ENCODE results near the gene XRCC5.

The XRCC5 gene

DNA sequence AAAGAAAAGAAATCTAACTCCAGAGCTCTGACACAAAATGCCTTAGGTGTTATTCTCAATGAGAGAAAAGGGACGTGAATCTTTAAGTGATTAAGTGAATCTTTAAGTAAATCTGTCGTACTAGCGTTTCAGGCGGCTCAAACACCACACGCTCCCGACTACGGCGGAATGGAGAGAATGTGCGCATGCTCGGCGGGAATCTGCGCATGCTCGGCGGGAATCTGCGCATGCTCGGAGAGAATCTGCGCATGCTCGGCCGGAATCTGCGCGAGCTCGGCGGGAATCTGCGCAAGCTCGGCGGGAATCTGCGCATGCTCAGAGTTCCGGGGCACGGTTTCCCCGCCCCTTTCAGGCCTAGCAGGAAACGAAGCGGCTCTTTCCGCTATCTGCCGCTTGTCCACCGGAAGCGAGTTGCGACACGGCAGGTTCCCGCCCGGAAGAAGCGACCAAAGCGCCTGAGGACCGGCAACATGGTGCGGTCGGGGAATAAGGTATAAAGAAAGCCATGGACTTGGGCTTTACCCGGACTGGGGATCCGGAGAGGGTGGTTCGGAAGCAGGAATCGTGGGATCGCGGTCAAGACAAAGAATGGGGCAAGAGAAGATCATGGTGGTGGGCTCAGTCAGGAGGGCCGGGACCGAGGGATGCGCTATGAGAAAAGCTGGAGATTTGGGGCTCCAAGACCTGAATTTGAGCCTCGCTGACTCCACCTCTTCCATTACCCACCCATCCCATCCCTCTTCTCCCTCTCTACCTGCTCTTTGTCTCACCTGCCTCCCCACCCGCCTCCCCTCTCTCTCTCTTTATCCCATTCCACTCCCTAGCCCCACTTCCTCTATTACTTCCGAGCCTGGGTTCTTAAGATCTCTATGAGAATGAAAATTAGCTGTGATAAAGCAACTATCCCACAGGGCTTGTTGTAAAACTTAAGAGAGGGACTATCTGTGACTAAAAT is at the start of gene XRCC5:
Gene XRCC5 (plus strand): TSS at position 382 of the 955 bp plus-strand sequence. CDS start 89 bp downstream, at position 471.
- peak within 1 kb of the TSS; percentile 99 for H3K4me3 ChIP-seq (replicated peaks; ENCODE audit: low read depth, low read length)
- no peak for TF ChIP-seq CTCF (IDR thresholded peaks at IDR 0.05; ENCODE audit: insufficient read depth, low read length, poor library complexity, severe bottlenecking)

GRCh38 chr2:216064014-216064630 is 45.0 kb upstream of the XRCC5 start:
- H3K27me3 ChIP-seq (replicated peaks; ENCODE audit: control insufficient read depth, insufficient read depth, low read length): no peaks in the 10 kb centered on the region
- no peak overlapping the region for H3K4me3 ChIP-seq (replicated peaks; ENCODE audit: low read depth, low read length)
- peak; percentile 23 for TF ChIP-seq CTCF (IDR thresholded peaks at IDR 0.05; ENCODE audit: insufficient read depth, low read length, poor library complexity, severe bottlenecking)
- no peaks in the 10 kb centered on the region; the same call in none of the 2 replicates for H3K36me3 ChIP-seq (ENCODE audit: control insufficient read depth, insufficient read depth, low read length)
- DNase-seq (ENCODE audit: extremely low read depth, insufficient read length): no peak

More for the DNA sequence above, at the start of gene XRCC5:
- DNase-seq (ENCODE audit: extremely low read depth, insufficient read length): peak; percentile 98
- peaks cover 7% of the 10 kb centered on the region for H3K36me3 ChIP-seq (ENCODE audit: control insufficient read depth, insufficient read depth, low read length)
- H3K27me3 ChIP-seq (replicated peaks; ENCODE audit: control insufficient read depth, insufficient read depth, low read length): no peaks in the 10 kb centered on the region

GRCh38 chr2:216064665-216065064 is 44.5 kb upstream of the XRCC5 start:
- DNase-seq (ENCODE audit: extremely low read depth, insufficient read length): no peak
- no peak overlapping the region for H3K4me3 ChIP-seq (replicated peaks; ENCODE audit: low read depth, low read length)
- no peak for TF ChIP-seq CTCF (IDR thresholded peaks at IDR 0.05; ENCODE audit: insufficient read depth, low read length, poor library complexity, severe bottlenecking)
- no peaks in the 10 kb centered on the region for H3K27me3 ChIP-seq (replicated peaks; ENCODE audit: control insufficient read depth, insufficient read depth, low read length)
- H3K36me3 ChIP-seq (ENCODE audit: control insufficient read depth, insufficient read depth, low read length): no peaks in the 10 kb centered on the region; the same call in none of the 2 replicates

DNA sequence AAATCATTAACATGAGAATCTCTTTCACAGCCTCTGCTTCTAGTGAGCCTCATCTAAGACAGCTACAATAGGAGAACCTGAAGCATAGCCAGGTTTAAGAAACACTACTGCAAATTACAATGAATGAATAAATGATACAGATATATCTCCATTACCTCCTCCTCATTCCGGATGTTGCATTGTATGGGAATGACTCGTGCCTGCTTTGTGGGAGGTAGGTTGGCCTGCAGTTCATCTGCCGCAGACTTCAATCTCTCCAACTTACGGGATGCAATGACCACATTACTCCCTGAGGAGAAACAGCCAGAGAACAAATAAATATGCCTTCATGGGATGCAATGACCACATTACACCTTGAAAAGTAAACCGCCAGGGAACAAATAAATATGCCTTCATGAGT is 42.9 kb upstream of the XRCC5 start:
- Histone ChIP-seq H3K36me3 (ENCODE audit: control insufficient read depth, insufficient read depth, low read length) (no peaks in the 10 kb centered on the region; the same call in none of the 2 replicates), H3K27me3 (replicated peaks; ENCODE audit: control insufficient read depth, insufficient read depth, low read length) (no peaks in the 10 kb centered on the region), H3K4me3 (replicated peaks; ENCODE audit: low read depth, low read length) (no peak overlapping the region)
- TF ChIP-seq CTCF (IDR thresholded peaks at IDR 0.05; ENCODE audit: insufficient read depth, low read length, poor library complexity, severe bottlenecking): no peak
- no peak for DNase-seq (ENCODE audit: extremely low read depth, insufficient read length)

- Histone ChIP-seq H3K27me3 (replicated peaks; ENCODE audit: control insufficient read depth, insufficient read depth, low read length) (no peaks in the 10 kb centered on the region), H3K4me3 (replicated peaks; ENCODE audit: low read depth, low read length) (no peak overlapping the region), H3K36me3 (ENCODE audit: control insufficient read depth, insufficient read depth, low read length) (no peaks in the 10 kb centered on the region; the same call in none of the 2 replicates)
- DNase-seq (ENCODE audit: extremely low read depth, insufficient read length): no peak
- TF ChIP-seq CTCF (IDR thresholded peaks at IDR 0.05; ENCODE audit: insufficient read depth, low read length, poor library complexity, severe bottlenecking): no peak
Observed at GRCh38 chr2:216069028-216069427, 40.1 kb upstream of the XRCC5 start.

Data from GM06990 (cell line).